LoVo (cell line): ENCODE measurements around the gene PTPN7.
"Not testable (repeated sequence)": the region's sequence is repeated elsewhere in the genome, so short reads cannot be mapped to it uniquely, and the experiment has no call there.

Experiments
- DNase-seq: peaks from one replicate; pipeline ENCODE4 v3.0.0-alpha.2; 2016; ENCODE audit warnings: low spot score

Gene PTPN7

DNA sequence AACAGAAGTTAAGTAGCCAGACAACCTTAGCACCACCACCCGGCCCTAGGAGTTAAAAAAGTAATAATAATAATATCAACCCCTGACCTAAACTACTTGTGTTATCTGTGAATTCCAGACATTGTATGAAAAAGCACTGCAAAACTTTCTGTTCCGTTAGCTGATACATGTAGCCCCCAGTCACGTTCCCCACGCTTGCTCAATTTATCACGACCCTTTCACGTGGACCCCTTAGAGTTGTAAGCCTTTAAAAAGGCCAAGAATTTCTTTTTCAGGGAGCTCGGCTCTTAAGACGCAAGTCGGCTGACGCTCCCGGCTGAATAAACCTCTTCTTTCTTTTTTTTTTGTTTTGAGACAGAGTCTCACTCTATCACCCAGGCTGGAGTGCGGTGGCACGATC, 6.7 kb upstream of the PTPN7 start:
- DNase-seq: not testable (repeated sequence)

DNA sequence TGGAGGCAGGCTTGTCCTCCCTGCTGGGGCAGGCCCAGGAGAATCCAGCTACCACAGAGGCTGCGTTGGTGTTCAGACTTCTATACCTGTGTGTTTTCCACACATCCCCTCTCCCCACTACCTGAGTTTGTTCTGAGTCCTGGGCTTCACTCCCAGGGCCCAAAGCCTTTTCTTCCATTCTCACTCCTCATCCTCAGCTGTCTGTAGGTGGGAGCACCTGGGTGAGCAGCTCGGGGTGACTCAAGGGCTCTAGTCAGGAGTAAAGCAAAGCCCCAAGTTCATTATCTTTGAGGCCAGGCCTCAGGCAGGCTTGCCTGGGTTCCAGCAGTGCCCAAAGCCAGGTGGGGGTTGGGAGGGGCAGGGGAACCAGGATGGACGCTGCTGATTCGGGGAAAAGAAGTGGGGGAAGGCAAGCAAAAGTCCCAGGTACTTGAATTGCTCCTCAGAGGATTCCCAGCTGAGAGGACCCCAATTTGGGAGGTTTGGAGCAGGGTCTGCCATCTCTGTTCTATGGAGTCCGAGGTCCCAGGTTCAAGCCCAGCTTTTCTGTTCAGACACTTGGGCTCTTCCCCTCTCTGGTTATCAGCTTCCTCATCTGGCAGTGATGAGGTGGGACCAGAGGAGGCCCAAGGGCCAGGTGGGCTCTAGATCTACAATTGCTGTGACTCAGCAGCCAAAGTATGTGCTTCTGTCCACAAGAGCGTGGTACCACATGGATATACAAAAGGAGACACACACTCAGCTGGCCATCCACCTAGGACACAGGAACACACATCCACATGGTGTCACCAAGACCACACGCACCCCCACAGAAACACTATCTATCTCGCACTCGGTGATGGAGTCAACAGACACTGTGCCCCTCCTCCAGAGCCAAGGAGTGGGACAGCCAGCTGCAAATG, 5.8 kb upstream of the PTPN7 start:
- DNase-seq: no peak

DNA sequence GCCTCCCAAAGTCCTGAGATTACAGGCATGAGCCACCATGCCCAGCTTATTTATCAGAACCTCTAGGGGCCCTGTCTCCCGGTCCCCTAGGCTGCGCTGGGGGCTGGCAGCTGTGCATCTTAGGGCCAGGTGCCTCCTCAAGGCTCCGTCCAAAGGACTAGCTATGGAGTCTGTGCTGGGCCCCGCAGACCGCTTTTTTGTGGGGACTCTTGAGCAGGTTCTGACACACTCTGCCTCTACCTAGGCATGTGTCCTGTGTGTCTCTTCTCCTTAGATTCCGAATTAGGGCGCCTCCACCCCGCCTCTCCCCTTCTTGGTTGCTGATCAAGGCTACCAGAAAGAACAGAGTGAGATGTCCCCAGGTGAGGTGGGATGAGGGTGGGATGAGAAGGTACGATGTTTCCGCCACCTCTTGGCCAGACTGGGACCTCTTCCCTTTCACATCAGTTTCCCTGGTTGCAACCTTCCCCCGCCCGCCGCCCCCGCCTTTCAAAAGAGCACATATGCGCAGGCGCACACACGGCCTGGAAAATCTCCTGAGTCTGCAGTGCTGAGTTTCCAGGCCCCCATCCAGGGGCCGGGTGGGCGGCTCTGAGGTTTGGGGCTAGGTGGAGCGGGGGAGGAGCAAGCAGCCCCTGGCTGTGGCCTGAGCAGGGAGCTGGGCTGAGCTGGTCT, 5.0 kb upstream of the PTPN7 start:
- DNase-seq: no peak

DNA sequence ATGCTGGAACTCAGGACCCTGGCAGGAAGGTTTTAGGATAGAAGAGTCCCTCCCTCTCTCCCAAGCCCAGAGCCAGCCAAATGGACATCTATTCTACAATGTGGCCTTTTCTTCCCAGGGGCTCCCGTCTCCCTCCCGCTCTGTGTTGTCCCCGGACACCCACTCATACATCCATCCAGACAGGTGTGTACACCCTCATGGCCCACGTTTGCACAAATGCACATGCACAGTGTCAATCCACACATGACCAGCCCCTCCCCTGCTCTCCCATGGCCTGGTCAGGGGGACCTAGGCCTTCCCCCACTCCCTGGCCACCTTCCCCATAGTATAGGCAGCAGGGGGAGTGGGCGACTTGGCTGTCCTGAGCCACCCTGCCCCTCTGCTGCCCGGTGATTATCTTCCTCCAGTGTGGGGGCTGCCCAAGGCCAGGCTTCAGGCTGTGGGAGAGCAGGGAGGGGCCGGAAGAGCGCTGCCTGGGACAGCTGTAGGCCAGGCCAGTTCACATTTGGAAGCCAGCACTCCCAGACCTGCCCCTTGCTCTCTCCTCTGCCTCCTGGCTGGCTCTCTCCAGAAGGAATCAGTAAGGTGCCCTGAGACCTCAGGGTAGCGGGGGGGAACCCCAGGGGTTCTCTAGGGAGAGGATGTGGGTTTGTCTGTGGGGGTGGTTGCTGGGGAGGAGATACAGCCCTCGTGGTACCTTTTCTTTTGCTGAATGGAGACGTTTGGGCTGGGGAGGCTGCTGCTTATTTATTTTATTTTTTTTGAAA, 4.1 kb upstream of the PTPN7 start:
- DNase-seq: no peak

DNA sequence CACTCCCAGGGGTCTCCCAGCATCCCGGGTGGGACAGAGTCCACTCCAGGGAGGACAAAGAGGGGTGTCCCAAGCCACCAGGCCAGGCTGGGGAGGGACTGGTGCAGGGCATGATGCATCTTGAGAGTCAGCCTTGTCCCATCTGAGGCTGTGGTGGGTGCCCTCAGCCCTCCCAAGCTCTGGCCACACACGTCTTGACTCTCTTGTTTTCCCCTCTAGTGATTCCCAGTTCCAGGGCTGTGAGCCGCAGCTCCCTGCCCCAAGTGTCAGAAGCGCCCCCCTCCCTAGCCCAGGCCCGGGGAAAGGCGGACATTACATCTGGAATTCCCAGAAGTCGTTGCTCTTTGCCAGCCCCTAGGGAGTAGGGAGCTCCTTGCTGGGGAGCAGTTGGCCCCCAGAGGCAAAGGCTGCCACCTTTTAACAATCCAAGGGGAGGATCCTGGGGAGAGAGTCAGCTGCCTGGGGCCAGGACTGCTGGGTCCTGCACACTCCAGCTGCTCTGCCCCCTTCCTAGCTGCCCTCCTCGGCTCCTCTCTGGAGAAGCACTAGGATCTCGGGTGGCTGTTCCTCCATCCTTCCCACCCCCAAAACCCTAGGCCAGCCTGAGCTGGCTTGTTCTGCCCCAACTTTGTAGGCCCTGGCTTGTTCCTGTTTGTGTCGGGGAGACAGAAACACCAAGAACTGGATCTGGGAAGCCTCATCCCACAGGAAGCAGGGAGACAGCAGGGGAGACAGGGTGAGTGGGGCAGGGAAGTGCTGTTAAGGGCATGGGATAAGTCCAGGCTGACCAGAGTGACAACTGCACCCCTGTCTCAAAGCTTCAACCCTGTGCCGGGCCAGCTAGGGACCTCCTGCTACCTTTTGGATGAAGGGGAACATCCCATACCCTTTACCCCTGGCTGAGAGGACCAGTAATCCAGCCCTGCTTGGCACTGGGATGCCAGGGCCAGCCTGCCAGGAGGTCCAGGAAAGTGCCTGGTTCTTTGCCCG, 3.2 kb upstream of the PTPN7 start:
- DNase-seq: no peak

DNA sequence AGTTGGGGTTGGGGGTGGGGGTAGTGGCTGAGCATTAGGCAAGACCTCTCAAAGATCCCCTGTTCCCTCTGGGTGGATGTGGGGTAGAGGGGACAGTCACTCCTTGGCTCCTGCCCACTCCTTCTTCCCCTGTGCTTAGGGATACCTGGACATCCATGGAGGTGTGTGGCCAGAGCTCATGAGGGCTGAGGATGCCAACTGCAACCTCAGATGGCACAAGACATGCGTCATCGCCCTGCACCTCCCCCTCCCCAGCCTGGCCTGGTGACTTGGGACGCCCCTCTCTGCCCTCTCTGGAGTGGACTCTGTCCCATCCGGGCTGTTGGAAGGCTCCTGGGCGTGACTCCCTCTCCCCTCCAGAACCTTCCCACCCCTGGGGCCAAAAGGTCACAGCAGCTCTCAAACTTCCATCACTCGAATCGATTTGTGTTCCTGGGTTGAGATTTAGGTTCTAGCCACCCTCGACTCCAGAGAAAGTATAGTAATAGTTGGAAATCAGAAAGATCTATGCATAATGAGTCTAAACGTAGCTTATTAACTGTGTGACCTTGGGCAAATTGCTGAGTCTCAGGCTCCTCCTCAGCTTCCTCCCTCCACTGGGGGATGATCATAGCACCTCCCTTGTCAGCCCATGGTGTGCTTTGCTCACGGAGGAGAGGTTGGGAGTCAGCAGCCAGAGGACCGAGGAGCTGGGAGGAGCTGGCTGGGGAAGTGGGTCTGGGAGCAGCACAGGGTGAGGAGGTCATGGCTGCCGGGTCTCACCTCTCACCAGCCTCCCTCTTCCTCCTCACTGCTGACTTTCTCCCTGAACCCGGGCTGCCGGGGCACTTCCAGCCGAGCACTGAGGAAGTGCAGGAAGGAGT, 2.2 kb upstream of the PTPN7 start:
- no peak for DNase-seq

DNA sequence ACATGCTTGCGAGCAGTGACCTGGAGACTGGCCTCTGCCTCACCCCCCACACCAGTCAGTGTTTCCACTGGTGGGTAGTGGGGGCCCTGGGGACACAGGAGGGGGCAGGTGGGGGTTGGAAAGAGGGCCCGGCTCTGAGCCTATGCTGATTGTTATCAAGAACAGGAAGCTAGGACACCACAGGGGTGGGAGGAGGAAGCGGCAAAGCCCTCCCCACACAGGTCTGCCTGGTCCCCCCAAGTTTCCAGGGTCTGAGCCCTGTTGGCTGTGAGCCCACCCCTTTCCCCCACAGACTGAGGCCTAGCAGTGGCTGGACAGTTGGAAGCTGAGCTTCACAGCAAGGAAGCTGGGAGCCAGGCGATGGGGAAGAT, 1.6 kb upstream of the PTPN7 start:
- no peak for DNase-seq

DNA sequence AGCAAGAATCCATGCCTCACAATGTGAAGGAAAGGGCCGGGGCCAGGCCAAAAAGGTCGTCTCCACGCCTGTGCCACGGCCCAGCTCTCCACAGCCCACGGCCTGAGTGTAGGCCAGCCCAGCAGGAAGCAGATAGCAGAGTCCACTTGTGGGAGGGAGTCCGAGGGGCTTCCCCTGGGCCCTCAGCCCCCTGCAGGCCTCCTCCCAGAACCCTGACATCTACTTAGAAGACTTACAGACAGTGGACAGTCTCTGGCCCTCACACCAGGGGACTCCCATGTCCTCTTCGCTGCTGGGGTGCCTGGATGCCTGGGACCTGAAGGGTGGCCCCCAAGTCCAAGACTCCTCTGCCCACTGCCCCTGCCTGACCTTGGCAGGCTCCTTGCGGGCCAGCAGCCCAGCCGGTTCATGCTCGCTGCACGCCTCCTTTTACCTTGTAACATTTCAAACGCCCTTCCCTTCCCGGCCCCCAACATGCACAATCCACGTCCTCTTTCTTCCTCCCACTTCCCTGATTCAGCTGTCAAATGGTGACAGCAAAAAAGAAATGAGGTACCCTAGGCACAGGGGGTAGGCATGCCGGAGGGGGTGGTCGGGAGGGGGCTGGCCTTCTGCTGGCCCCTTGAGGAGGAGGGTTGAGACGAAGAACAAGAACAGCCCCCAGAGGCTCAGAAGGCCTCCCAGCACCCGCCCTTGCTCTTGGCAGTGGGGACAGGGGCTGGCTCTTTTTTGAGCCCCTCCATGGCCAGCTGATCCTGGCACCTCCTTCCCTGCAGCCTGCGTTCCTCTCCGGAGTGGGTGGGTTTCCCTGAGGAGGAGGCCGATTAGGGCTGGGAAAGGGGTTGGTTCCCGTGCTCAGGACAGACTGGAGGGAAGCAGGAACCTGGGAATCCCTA, 997 bp upstream of the PTPN7 start:
- no peak for DNase-seq

DNA sequence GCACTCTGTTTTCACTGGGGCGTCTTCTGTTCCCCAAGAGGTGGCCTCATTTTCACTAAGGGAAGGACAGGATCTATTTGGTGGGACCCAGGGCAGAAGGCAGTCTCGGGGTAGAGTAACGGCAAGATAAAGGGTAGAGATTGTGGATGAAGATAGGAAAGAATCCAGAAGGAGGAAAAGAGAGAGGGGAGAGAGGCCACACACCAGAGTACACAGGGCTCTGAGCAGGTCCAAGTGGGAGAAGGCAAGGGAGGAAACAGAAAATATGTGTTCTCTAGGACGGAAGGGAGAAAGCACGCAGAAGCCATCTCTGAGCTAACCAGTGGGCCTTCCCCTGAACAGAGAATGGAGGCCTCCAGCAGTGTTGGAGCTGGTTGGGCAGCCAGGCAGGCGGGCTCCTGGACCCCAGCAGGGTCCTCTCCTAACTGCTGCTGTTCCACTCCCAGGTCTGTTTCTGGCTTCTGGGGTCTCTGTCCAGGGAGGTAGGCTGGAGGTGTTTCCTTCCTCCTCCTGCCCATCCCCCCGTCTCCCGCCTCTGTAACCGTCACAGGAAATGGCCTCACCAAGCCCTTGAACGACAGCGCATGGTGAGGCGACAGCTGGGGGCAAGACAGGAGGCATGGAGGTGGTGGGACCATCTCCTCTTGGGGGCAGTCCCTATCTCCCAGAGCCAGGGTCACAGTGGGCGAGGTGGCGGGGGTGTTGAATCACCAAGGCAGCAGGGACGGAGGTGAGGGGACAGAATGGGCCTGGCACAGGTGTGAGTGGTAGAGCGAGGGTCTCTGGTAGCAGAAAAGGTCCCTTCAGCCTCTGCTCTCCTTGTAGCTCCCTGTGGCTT, 649 bp downstream of the PTPN7 start:
- DNase-seq: no peak

DNA sequence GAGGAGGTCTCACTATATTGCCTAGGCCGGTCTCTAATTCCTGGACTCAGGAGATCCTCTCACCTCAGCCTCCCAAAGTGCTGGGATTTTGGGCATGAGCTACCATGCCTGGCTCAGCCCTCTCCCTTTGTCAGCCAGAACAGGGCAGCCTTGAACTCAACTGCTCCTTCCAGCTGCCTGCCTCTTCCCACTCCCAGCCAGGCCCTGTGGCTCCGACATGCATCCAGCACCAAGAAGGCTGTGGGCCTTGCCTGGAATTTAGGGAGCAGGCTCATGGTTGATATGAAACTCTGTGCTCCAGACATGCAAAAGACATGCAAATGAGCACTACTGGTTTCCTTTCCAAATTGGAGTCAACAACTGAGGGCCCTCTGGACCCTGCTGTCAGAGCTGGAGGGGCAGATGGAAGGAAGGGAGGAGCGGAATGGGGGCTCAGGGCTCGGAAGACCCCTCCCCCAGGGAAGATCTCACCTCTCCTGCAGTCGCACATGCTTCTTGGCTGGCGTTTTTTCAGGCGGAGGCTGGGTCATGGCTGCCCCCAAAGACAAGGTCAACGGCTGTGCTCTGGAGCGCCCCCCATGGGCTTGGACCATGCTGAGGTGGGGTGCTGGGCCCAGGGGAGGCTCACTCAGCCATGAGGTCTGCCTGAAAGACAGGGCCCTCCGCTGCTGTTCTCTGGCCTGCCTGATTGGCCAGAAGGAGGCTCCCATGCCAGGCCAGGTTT, 1.4 kb downstream of the PTPN7 start:
- DNase-seq: no peak

DNA sequence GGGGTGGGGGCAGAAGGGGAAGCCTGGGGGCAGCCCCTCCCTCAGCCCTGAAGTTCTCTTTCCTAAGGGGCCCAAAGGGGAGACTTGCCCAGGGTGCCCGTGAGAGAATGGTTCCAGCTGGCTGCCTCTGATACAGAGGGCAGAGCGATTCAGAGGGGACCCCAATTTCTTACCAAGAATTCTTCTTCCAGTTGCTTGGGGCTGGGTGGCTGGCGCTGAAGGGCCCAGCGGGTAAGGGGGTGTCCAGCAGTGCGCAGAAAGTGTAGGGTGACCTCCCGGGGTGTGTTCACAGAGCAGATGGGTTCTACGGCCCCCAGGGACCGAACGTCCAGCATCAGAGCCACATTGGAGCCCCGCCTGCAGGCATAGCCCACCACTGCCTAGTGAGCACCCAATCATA, 2.5 kb downstream of the PTPN7 start:
- DNase-seq: no peak

DNA sequence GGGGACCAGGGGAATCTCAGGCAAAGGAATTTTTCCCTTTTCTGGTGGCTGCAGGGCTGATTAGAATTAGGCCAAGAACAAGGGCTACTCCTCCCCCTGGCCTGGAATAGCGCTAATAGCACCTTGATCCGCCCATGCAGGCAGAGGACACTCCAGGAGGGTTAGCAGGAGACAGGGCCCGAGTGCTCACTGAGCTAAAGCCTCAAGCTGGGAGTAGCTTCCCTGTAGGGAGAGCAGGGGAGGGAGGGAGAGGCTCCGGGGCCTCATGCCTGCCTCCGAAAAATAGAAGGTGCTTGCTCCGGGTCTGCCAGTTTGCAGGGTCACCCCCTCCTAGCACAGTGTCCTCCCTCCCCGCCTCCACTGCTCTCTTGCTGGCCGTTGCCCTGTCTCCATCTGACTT, 3.8 kb downstream of the PTPN7 start:
- no peak for DNase-seq

DNA sequence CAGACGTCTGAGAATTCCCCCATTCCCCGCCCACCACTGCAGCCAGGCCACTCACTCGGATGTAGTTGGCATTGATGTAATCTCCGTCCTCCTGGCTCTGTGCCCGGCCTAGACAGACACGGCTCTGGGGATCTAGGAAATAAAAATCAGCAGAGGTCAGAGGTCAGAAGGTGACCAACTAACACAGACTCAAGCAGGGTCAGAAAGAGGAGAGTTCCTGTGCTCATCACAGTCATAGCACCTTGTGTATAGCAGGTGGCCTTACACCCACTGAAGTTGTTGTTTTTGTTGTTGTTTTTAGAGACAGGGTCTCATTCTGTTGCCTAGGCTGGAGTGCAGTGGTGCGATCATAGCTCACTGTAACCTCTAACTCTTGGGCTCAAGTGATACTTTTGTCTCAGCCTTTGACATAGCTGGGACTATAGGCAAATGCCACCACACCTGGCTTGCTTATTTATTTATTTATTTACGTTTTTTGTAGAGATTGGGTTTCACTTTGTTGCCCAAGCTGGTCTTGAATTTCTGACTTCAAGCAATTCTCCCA, 4.9 kb downstream of the PTPN7 start:
- DNase-seq: peak; percentile 50

DNA sequence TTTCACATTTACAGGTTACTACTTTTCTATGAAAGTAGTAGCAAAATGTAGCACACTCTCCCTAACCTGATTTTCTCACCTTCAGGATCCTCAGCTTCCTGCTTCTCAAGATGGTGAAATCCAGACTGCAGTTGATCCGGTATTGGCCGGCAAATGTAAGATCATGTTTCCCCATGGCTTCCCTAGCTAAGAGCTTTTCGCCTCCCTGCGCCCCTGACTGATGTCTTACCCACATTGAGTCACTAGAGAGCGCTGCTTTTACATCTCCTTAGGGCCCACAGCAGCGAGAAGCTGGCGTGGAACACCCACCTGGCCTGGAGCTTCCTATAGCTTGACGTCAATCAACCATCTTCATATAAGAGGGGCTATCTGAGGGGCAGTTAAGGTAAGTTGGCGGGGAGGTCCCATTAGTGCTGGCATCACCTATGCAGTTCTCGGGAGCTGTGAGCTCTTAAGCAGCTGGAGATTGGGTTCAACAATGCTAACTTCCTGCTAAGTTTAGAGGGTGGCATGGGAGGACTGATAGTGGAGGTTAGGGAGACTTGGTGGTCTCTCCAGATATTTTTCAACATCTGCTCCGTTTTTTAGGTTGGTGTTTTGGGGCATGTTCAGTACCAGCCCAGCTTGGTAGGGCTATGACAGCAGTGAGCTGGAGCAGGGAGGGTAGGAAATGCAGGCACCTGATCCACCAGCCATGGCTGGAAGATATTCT, 5.5 kb downstream of the PTPN7 start:
- peak; percentile 26 for DNase-seq

DNA sequence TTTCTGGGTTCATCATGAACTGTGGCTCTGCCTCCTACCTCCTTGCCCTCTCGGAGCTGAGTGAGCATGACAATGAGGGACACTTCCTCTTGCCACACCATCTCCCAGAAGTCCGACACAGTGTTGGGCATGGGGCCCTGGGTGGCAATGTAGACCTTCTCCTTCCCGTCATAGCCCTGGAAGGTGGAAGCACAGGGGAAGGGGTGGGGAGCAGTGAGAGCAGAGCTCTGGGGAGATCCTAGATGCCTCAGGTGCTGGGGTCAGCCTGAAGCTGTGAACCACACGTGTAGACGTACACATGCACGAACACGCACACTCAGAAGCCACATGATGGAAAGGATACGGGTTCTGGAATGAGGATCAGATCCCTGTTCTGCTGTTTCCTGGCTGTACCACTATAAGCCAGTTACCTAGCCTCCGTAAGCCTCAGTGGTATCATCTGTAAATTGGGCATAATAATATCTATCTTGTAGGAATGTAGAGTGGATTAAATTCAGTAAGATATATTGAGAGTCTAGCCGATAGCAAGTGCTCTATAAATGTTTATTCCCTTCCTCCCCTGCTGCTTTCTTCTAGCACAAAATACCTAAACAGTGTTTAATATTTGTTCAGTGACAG, 6.1 kb downstream of the PTPN7 start:
- no peak for DNase-seq

DNA sequence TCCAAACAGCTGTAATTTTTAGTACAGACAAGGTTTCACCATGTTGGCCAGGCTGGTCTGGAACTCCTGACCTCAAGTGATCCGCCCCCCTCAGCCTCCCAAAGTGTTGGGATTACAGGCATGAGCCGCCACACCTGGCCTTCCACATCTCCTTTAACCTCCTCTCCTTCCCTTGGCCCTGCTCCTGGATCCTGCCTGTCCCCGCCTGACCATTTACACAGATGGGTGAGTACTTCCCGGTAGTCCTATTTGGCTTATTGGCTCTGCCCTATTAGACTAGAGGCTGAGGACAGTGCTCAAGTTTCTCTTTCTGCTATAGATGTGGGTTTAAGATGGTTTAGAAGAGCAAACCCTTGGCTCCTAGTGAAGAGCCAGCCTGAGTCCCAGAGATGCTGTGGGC, 7.1 kb downstream of the PTPN7 start:
- DNase-seq: no peak

DNA sequence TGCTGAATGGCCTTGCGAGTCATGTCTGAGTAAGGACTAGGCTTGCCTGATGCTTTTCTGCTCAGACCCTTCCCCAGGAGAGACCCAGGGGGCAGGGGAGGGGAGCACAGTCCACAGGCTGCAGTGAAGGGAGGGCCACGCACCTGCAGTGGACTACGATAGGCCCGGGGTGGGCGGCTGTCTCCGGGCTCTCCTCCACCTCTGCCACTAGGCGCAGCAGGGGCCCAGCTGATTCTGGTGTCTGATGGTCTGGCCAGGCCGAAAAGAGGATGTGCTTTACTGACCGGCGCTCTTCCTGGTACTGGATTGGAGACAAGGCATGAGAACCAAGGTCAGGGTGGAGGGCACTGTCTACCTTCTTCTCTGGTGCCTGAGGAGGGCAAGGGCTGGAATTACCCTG, 8.0 kb downstream of the PTPN7 start:
- no peak for DNase-seq
